ENCODE data around the gene CCL26.

- TF ChIP-seq CTCF (IDR thresholded peaks at IDR 0.05; ENCODE audit: low read depth, low read length, poor library complexity, severe bottlenecking) (no peak), EZH2phosphoT487 (IDR thresholded peaks at IDR 0.05; ENCODE audit: borderline replicate concordance, low read length) (no peak)
These were observed 21.7 kb upstream of the CCL26 start for GRCh38 chr7:75793676-75794075.
